ENCODE data around the gene CHST13.

GRCh38 chr3:126523745-126524428 lies at the start of gene CHST13:
- TF ChIP-seq FOSL1 (IDR thresholded peaks at IDR 0.05; ENCODE audit: low read depth), result no peak
- TF ChIP-seq EGR1 (IDR thresholded peaks at IDR 0.05; ENCODE audit: low read depth), result no peak
- TF ChIP-seq EZH2 (IDR thresholded peaks at IDR 0.05), result no peak
- TF ChIP-seq, protein P1, sequence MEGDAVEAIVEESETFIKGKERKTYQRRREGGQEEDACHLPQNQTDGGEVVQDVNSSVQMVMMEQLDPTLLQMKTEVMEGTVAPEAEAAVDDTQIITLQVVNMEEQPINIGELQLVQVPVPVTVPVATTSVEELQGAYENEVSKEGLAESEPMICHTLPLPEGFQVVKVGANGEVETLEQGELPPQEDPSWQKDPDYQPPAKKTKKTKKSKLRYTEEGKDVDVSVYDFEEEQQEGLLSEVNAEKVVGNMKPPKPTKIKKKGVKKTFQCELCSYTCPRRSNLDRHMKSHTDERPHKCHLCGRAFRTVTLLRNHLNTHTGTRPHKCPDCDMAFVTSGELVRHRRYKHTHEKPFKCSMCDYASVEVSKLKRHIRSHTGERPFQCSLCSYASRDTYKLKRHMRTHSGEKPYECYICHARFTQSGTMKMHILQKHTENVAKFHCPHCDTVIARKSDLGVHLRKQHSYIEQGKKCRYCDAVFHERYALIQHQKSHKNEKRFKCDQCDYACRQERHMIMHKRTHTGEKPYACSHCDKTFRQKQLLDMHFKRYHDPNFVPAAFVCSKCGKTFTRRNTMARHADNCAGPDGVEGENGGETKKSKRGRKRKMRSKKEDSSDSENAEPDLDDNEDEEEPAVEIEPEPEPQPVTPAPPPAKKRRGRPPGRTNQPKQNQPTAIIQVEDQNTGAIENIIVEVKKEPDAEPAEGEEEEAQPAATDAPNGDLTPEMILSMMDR (IDR thresholded peaks at IDR 0.05 in 2 of 3, conservative IDR thresholded peaks at IDR 0.05 in 1 of 3; ENCODE audit: borderline replicate concordance in 1 of 3, insufficient read depth in 1 of 3, low read depth in 2 of 3, low read length in 2 of 3), result no peak

Data from HCT116 (cell line).